Testis (tissue), 3 donors: ENCODE results near the gene APCDD1L. TPM values are rescaled to one million over a fixed set of nuclear protein-coding genes. Genes with fewer than 3 reads are reported as not detected.

Source experiments
- DNase-seq: peaks from one replicate; pipeline ENCODE4 v3.0.0-alpha.2; 2019
- H3K27ac ChIP-seq, 2 donors: fragments of 200-600 bp; sonication (generic); one replicate each; pipeline ENCODE4 v1.5.1; 2019
- H3K27me3 ChIP-seq: fragments of 200-600 bp; sonication (generic); one replicate; pipeline ENCODE4 v1.5.1; 2019
- H3K36me3 ChIP-seq: fragments of 200-600 bp; sonication (generic); one replicate; pipeline ENCODE4 v1.5.1; 2017; ENCODE audit warnings: low read depth; ENCODE audit errors: missing control alignments
- H3K4me1 ChIP-seq: fragments of 200-600 bp; sonication (generic); one replicate; pipeline ENCODE4 v1.5.1; 2019
- H3K4me3 ChIP-seq, 2 donors: fragments of 200-600 bp; sonication (generic); one replicate each; pipeline ENCODE4 v1.5.1; 2017 to 2019
- H3K9me3 ChIP-seq: fragments of 200-600 bp; sonication (generic); one replicate; pipeline ENCODE4 v1.5.1; 2017
- CTCF ChIP-seq, 3 experiments: fragments of 450-650 bp in 2 of 3; fragments of 200-600 bp in 1 of 3; sonication (generic) in 1 of 3; IDR thresholded peaks; one replicate each; pipeline ENCODE4 v1.5.1; 2016 to 2019; ENCODE audit warnings: antibody characterized with exemption in 3 of 3, mild to moderate bottlenecking in 2 of 3, moderate library complexity in 1 of 3
- POLR2A ChIP-seq: fragments of 450-650 bp; IDR thresholded peaks from one replicate; pipeline ENCODE4 v1.6.1; 2017; ENCODE audit warnings: antibody characterized with exemption, mild to moderate bottlenecking, moderate library complexity
- WGBS, 2 donors: methylation state at CpG; one replicate each; pipeline ENCODE4 v1.1.5; 2018; 5-methylcytosine and 5-hydroxymethylcytosine counted together
- intact Hi-C: fragments of 100-400 bp; cut with DNase I; formaldehyde crosslinking; loops from one replicate; pipeline ENCODE4 v1.15.1; 2023; ENCODE audit warnings: low total_unique reads
- polyA plus RNA-seq: library from polyadenylated mRNA; stranded (reverse); fragments of 350-450 nt; fragmentation: Illumina TruSeq; extraction: RNeasy Lipid Tissue Mini Kit (QIAGEN cat#74804); gene quantifications from one replicate; pipeline ENCODE4 v1.2.3, GENCODE V29; 2014; ENCODE audit warnings: low read depth, low replicate concordance; ENCODE audit not compliant: insufficient read depth
- total RNA-seq, 2 donors: library from RNA; depleted of rRNA; stranded (reverse); fragments of >200 nt; gene quantifications; one replicate each; pipeline ENCODE4 v1.2.3, GENCODE V29; 2016

The APCDD1L gene
- total and polyA plus RNA-seq, 3 donors from 2014 or later: 0.12 to 0.20 TPM; not detected in 1

- Histone ChIP-seq H3K36me3 (no peaks in the 10 kb centered on the region), H3K4me1 (no peaks in the 10 kb centered on the region), H3K27me3 (no peaks in the 10 kb centered on the region), H3K27ac (no peak overlapping the region), H3K9me3 (no peaks in the 10 kb centered on the region), H3K4me3 (no peak overlapping the region)
- TF ChIP-seq POLR2A: no peak
- TF ChIP-seq CTCF (IDR thresholded peaks at IDR 0.05): no peak
- WGBS, 2 donors: 89% methylated on average over 6 of the region's 6 CpGs
- intact Hi-C loops: no loop called here
- DNase-seq: no peak
Measured at GRCh38 chr20:58483470-58483869, 31.7 kb downstream of the APCDD1L start.

GRCh38 chr20:58483051-58483450 lies 32.1 kb downstream of the APCDD1L start:
- H3K4me3 ChIP-seq: no peak overlapping the region
- intact Hi-C loops: no loop called here
- H3K4me1 ChIP-seq: no peaks in the 10 kb centered on the region
- H3K36me3 ChIP-seq: no peaks in the 10 kb centered on the region
- no peak overlapping the region for H3K27ac ChIP-seq
- 82 to 86% methylated on average over 5 of the region's 5 CpGs for WGBS, 2 donors
- H3K9me3 ChIP-seq: no peaks in the 10 kb centered on the region
- no peak for DNase-seq
- TF ChIP-seq CTCF (IDR thresholded peaks at IDR 0.05) (no peak), POLR2A (no peak)
- H3K27me3 ChIP-seq: no peaks in the 10 kb centered on the region

GRCh38 chr20:58482416-58482815 lies 32.8 kb downstream of the APCDD1L start:
- no peaks in the 10 kb centered on the region for H3K36me3 ChIP-seq
- H3K27me3 ChIP-seq: no peaks in the 10 kb centered on the region
- intact Hi-C loops: no loop called here
- no peak overlapping the region for H3K4me3 ChIP-seq
- WGBS, 2 donors: 72 to 82% methylated on average over 10 of the region's 10 CpGs
- TF ChIP-seq CTCF (IDR thresholded peaks at IDR 0.05): no peak
- H3K4me1 ChIP-seq: no peaks in the 10 kb centered on the region
- H3K9me3 ChIP-seq: no peaks in the 10 kb centered on the region
- no peak for DNase-seq
- H3K27ac ChIP-seq: no peak overlapping the region

- Histone ChIP-seq H3K4me3 (no peak overlapping the region), H3K4me1 (no peaks in the 10 kb centered on the region), H3K9me3 (no peaks in the 10 kb centered on the region), H3K27me3 (no peaks in the 10 kb centered on the region), H3K36me3 (no peaks in the 10 kb centered on the region), H3K27ac (no peak overlapping the region)
- intact Hi-C loops: no loop called here
- peak; percentile 65 for DNase-seq
- WGBS, 2 donors: 26 to 41% methylated on average over 16 to 18 of the region's 18 CpGs
- TF ChIP-seq CTCF (IDR thresholded peaks at IDR 0.05) (peak in 2 of 3 experiments; percentile 57 to 62), POLR2A (no peak)
Measured at GRCh38 chr20:58481481-58482021, 33.6 kb downstream of the APCDD1L start.

GRCh38 chr20:58480551-58481336 lies 34.5 kb downstream of the APCDD1L start:
- intact Hi-C loops: no loop called here
- no peaks in the 10 kb centered on the region for H3K9me3 ChIP-seq
- 56 to 68% methylated on average over 12 to 16 of the region's 16 CpGs for WGBS, 2 donors
- H3K27me3 ChIP-seq: no peaks in the 10 kb centered on the region
- no peak for DNase-seq
- no peaks in the 10 kb centered on the region for H3K36me3 ChIP-seq
- H3K4me1 ChIP-seq: no peaks in the 10 kb centered on the region
- no peak overlapping the region for H3K27ac ChIP-seq
- TF ChIP-seq CTCF (IDR thresholded peaks at IDR 0.05) (no peak), POLR2A (no peak)
- H3K4me3 ChIP-seq: no peak overlapping the region
